Effector CD4-positive, alpha-beta T cell (primary cell): ENCODE measurements around the gene PUS3.
A peak's percentile ranks its signal among the peaks of the same experiment; 100 is the strongest.

Experiments used
- DNase-seq: peaks from one replicate; pipeline ENCODE4 v3.0.0-alpha.2; 2020

The PUS3 gene

DNA sequence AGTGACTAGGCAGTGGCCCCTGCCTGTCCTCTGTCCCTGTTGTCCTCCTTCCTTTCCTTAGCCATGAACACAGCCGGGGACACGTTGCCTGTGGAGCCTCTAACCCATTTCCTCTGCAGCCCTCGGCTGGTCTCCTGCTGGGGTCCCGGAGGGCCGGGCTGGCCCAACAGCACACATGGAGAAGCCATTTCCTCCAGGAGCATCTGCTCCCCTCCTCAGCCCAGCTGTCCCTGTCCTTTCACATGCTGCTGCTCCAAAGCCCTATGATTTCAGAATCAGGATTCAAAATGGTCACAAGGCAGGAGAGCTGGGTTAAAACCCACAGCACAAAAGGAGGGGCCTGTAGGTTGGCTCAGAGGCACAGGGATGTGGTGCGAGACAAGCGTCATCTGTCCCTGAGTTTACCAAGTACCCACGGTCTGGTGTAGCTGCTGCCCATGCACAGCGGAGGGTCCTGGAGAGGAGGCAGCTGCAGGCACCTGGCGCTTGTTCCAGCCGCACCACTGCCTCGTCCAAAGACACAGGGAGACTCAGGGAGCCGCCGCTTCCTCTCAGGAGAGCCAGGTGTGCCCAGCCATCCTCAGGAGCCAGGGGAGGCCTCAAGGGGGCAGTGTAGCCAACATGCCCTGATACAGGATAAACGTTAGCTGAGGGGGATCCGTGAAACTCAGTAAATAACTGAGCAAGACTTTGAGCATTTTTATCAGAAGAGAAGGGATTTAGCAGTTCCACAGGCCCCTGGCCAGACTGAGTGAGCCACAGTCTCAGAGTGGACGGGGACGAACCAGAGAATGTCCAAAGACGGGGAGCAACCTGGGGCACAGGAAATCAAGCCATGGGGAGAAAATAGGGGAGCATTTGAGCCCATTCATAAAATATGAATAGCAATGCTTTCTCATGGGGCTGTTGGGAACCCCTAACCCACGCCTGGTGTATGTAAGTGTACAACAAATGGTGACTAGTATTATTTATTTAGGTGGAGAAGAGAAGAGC, 38.9 kb upstream of the PUS3 start:
- DNase-seq: peak; percentile 26

DNA sequence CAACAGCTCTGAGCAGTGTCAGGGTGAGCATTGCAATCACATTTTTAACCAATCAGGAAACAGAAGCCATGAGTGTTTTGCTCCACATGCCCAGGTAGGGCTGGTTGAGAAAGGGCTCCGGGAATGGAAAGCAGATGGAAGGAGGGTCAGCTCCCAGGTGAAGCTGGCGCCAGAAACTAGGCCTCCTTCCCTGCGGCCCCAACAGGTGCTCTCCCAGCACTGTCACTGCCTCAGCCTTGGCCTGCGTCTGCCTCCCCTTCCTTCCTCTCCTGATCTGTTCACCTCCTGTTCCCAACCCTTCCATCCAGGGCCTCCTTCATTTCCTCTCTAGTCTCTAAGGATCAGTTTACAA, 38.2 kb upstream of the PUS3 start:
- no peak for DNase-seq

DNA sequence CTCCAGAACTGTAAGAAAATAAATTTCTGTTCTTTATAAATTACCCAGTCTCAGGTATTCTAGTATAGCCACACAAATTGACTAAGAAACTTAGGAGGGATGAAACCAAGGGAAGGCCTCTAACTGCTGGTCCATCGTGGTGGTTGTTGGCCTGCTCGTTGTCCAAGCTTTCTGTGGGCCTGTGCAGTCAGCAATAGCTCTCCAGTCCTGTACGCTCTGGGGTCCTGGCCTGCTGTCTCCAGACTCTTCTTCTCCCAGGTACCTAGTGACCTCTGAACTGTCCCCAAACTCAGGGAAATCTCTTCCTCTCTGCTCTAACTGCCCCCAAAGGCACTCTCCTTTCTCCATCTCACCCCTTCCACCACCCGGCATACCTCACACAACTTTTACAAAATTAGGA, 37.1 kb upstream of the PUS3 start:
- DNase-seq: no peak

DNA sequence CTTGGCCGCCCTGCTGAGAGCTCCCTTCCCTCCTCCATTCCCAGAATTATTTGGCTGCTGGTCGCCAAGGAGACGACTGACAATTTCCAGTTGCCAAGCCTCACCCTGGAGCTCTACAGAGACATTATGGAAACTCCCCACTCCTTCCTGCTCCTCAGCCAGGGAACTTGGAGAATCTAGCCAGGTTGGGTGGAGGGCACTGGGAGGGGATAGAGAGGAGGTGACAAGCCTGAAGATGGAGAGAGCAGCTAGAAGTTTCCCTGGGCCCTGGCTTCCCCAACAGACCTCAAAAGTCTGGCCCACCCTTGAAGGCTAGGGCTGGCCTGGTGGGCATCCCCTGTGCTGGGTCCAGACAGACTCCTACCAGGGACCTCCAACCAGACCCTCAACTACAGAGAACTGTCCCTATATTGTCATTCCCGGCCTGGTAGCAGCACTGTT, 36.1 kb upstream of the PUS3 start:
- no peak for DNase-seq

DNA sequence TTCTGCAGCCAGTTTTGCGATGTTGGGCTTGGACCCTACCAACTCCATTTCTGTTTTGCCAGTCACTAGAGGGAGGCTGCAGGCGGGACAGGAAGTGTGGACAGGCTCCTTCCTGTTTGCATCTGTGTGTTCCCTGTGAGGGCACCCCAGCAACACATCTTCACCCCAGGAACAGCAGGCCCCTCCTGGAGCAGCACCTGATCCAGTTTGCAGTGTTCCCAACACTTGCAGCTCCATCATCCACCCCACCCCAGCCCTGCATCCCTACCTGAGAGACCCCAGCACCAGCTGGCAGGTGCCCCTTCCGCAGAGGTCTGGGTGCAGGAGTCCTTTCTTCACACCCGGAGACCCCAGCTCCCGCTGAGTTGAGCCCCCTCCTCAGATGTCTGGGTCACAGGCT, 35.4 kb upstream of the PUS3 start:
- DNase-seq: no peak

DNA sequence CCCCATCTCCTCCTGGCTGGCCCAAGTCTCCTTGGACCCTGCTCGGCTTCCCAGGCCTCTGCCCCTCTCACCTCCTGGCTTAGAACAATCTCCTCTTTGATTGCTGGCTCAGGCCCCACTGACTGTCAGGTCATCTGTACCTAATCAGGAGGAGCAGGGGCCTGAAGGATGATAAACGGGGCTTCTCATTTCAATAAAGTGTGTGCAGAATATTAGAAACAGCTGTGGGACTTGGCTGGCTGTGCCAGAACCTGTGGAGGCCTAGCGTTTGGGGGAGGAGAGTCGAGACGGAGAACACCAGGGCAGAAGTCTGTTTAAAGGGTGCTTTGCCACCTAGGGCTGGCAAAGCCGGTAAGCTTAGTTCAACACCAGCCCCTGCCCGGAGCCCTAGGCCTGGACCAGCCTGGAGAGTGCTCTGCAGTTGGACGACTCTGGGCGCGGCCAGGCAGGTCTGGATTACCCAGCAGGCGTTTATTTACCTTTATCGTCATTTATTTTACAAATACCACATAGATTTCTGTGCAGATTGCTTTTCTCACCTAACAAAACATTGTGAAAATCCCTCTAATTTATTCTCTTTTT, 32.7 kb upstream of the PUS3 start:
- no peak for DNase-seq

DNA sequence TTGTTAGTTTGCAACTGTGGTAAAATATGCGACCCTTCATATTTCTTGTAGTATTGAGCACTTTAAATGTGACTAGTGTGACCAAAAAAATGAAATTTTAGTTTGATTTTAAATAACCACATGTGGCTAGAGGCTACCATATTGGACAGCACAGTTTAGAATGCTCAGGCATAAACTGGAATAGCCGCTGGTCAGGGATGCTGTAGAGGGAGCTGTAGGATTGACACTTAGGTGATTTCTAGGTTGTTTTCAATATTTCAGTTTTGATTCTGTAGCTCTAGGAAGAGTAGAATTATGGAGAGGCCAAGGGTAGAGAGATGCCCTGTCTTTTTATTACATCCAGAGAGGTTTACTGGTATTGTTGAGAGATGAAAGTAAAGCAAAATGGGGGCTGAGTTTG, 32.0 kb upstream of the PUS3 start:
- no peak for DNase-seq

DNA sequence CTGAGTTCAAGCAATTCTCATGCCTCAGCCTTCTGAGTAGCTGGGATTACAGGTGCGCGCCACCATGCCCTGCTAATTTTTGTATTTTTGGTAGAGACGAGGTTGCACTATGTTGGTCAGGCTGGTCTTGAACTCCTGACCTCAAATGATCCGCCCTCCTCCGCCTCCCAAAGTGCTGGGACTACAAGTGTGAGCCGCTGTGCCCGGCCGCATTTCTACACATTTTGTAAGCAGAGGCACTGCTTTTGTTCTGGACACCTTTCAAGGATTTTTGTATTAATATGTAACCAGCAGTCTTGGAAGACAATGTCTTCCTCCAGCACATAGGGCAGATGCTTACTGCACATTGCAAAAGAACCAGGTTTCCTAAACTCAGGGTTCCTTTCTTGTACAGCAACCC, 31.5 kb upstream of the PUS3 start:
- no peak for DNase-seq

DNA sequence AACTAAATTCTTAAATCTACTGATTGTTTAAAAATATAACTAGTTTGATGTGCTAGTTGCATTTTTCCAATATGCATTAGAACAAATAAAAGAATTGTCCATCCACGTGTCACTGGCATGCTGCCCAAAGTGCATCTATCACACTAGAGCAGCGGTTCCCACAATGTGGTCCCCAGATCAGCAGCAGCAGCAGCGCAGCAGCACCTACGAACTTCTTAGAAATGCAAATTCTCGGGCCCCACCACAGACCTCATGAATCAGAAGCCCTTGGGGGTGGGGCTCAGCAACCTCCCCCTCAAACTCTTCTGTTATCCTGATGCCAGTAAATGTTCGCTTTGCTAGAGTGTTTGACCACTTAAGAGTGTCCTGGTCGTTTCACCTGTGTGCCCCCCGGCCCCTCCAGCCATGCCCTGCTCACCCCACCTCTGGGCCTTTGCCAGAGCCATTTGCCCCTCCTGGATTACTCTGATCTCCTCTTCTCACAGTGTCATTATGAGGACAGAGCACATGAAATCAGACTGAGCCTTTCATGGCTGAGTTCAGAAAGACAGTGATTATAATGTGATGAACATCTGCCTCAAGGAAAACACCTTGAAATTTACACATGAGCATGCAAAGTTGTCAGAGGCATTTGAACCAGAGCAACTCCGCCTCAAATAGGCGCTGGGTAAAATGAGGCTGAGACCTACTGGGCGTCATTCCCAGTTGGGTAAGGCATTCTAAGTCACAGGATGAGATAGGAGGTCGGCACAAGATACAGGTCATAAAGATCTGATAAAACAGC, 30.2 kb upstream of the PUS3 start:
- no peak for DNase-seq

DNA sequence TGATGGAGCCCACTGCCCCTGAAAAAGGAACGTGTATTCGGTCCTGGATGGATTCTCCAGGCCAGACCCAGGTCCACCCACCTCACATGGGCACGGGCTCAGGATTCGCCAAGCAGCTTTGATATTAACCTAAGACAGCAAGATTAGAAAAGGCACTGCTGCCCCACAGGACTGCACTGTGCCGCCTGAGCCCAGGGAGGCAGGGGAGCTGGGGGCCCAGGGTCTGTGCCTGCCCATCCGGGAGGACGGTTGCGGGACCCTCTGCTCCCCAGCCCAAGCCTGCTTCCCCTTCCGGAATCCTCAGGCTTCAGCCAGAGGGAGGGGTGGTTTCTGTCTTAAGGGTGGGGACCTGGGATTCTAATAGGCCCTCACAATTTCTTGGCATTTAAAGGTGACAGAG, 29.3 kb upstream of the PUS3 start:
- no peak for DNase-seq

DNA sequence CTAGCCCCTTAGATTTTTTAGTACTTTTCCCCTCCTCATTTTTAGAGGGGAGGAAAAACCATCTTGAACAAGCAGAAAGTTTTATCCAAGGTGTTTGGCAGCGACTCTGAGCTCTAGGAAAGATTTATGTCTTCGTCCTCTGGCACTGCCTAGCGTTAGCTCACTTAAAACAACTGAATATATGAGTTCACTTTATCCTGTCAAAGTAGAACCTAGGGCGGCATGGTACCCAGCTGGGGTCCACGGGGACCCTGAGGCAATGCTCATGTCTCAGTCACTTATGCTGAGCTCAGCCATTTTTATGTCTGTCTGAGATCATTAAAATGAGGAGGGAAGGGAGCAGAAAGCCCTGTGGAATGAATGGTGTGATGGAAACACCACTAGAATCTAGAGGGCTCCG, 28.7 kb upstream of the PUS3 start:
- DNase-seq: no peak

DNA sequence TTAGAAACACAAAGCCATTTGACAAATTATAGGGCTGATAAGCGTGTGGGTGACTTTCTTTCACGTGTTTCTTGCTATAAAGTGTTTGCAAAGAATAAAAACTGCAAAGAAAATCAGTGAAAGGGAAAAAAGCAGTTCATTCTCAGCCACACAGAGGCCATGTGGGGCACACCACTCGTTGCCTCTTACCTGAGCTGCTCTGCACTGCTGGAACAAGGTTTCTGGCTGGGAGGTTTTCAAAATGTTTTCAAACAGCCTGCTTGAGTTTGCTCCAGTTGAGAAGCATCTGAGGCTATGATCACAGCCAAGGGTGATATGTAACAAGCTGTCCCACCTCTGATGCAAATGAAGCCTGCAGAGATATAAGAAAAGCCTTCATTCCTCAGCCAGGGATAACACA, 28.1 kb upstream of the PUS3 start:
- DNase-seq: no peak

DNA sequence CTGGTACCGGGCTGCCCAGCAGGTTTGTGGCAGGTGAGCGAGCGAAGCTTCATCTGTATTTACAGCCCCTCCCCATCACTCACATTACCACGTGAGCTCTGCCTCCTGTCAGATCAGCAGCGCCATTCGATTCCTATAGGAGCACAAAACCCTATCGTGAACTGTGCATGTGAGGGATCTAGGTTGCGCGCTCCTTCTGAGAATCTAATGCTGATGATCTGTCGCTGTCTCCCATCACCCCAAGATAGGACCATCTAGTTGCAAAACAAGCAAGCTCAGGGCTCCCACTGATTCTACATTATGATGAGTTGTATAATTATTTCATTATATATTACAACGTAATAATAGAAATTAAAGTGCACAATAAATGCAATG, 27.1 kb upstream of the PUS3 start:
- no peak for DNase-seq

DNA sequence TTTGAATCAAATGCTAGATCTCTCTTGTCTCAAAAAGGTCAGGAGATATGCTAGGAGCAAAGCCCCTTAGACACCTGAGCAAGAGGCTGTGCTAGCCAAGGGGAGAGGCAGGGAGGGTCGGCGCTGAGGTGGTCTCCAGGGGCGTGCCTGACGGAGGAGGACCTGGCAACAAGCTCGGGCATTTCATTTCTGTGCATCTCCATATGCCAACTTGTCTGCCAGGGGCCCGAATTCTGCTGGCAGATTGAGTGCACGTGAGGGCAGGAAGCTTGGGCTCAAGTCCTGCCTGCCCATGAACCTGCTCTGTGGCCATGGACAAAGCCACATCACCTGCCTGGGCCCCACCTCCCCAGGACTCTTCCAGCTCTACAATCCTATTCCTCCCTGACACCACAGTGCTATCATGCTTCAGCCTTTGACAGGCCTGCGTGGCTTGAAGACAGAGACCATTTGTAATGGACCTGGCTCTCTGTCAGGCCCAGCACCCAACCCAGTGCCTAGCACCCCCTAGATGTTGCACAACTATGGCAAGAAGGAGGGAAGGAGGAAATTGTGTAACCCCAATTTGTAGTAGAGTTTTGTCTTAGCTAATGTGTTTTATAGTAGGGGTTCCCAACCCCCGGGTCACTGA, 26.6 kb upstream of the PUS3 start:
- DNase-seq: no peak

DNA sequence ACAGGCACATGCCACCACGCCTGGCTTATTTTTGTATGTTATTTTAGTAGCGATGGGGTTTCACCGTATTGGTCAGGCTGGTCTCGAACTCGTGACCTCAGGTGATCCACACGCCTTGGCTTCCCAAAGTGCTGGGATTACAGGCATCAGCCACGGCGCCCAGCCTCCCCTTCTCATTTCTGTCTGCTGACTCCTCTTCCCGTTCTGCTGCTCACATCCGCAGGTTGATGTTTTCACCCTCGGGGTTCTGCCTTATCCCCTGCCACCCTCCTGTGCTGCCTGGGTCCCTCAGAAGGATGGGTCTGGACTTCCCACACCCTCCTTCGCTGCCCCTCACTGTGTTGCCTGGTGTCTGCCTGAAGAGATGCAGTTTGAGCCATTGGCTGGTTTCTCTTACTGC, 23.7 kb upstream of the PUS3 start:
- no peak for DNase-seq

DNA sequence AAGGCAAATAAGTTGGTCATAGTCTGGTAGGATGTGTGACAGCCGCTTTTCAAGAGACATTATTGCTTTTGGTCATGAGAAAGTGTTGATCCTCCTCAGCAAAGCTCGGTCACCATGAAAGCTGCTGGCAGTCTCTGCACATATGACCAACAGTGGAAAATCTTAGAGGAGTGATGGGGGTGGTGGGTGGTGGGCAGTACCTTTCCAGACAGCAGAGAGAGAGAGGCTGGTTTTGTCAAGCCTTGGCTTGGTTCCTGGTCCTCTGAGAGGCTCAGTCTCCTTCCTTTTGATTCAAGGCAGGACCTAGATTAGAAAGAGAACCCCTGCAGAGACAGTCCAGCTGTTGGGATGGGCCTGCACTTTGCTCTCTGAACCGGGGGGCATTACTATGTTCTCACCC, 22.8 kb upstream of the PUS3 start:
- no peak for DNase-seq

DNA sequence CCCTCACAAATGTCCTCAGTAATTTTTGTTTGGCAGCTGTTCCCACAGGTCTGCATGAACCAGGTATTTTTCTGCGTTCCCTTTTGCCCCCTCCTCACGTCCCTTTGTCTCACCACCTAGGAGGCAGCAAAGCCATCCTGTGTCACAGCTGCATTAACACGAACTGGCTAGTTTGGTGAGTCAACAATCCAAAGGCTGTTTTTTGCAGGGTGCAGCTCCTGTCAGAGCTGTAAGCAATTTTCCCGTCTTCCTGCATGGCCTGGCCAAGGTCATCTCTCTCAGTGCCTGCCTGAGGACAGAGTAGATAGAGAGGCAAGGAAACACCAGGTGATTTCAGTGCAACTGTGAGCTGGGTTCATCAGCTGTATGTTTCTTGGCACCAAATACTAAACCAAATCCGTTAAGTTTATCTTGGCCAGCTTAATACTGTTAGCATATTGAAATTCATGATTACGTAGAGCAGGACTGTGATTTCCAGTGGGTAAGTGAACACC, 22.3 kb upstream of the PUS3 start:
- DNase-seq: no peak

DNA sequence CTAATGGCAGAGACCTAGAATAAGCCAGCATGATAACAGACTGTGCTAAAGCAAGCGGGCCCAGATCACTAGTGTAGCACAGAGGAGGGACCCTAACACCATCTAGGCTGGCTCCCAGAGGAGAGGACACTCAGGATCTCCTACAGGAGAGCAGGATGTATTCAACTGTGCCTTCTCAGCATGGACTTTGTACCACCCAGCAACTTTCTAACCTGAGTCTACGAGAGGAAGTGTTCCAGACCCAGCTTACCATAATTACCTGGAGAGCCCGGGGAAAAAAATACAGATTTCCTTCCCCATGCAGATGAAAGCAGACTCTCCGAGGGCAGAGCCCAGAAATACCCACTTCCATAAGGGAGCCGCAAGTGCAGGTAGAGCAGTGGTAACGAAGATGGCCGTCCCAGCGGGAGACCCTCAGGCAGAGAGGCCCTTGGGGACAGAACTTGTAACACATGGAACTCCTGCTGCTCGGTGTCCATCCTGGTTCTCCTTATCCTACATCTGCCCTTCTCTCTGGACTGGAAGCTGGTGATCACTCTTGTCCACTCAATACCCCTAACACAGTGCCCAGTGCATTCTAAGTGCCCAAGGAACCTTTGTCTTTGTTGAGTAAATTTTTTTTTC, 21.5 kb upstream of the PUS3 start:
- no peak for DNase-seq

DNA sequence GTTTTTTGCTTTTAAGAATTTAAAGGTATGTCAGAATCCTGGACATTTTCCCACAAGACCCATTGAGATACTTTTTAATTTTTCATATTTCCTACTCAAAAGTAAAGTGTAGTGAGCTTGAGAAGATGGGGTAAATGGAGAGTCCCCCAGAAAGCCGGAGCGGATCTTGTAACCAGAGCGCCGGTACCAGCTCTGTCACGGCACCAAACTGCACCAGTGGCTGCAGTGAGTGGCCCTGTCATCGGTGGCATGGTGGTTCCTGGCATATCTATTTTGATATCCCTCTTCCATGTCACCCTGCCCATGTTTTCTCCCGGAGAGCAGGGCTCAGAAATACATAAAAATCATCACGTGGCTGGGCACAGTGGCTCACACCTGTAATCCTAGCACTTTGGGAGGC, 20.6 kb upstream of the PUS3 start:
- no peak for DNase-seq

DNA sequence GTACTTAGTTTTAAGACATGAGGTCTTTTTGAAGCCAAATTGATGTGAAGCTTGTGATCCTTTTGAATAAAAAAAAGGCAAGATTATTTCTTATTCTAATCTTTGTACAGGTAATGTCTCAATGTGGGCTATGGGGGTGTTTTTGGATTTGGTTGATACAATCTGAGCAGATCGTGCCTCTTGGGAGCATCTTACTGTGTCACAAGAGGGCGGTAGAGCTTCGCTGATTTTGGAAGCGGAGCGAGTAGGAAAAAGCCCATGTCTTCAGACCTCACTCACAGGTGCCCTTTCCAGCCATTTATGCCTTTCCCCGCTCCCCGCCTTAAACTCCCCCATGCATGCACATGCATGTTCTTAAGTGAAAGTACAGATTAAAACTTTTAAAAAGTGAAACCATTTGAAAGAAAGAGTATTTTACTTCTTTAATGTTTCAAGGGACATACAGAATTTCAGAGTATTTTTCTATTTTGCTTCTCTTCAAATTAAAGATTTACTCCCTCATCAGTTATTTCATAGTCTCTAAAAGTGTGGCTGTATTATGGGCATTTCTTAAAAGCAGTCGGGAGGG, 20.1 kb upstream of the PUS3 start:
- DNase-seq: peak; percentile 35

DNA sequence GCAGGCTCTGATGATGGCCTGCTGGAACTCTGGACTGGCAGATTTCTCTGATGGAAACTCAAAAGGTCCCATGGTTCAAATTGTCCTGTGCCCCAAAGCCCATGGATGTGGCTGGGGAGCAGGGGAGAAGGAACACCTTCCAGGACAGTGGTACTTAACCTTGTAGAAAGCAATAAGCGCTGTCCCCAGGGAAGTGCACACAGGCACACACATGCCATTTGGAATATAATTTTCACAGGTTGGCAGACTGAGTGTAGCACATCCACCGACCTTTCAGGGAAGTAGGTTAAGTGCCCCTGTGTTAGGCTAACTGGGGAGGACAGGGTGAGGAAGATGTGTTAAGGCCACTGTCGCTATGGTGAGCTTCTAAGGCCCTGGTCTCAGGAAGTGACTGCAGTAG, 19.1 kb upstream of the PUS3 start:
- no peak for DNase-seq

DNA sequence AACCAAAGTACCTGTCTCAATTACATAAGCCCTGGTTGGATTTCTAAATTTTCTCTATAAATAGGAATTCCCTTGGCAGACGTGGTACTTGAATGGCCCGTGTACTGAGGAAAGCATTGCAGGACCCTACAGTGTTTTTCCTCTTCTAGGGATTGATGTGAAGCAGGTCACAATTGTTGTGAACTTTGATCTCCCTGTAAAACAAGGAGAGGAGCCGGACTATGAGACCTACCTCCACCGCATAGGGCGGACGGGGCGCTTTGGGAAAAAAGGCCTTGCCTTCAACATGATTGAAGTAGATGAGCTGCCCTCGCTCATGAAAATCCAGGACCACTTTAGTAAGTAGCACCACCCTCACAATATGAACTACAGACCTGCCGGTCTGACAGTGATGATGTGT, 18.0 kb upstream of the PUS3 start:
- no peak for DNase-seq
